ENCODE data around the gene KLHL3.

KLHL3 gene

GRCh38 chr5:137743031-137743640 lies 7.2 kb upstream of the KLHL3 start:
- peak; percentile 39 to 48 for DNase-seq

GRCh38 chr5:137741718-137742117 lies 5.8 kb upstream of the KLHL3 start:
- no peak for DNase-seq

- no peak for DNase-seq
These were observed 3.8 kb upstream of the KLHL3 start for GRCh38 chr5:137739737-137740136.

- no peak for DNase-seq
These were observed 3.1 kb upstream of the KLHL3 start for GRCh38 chr5:137738947-137739346.

DNA sequence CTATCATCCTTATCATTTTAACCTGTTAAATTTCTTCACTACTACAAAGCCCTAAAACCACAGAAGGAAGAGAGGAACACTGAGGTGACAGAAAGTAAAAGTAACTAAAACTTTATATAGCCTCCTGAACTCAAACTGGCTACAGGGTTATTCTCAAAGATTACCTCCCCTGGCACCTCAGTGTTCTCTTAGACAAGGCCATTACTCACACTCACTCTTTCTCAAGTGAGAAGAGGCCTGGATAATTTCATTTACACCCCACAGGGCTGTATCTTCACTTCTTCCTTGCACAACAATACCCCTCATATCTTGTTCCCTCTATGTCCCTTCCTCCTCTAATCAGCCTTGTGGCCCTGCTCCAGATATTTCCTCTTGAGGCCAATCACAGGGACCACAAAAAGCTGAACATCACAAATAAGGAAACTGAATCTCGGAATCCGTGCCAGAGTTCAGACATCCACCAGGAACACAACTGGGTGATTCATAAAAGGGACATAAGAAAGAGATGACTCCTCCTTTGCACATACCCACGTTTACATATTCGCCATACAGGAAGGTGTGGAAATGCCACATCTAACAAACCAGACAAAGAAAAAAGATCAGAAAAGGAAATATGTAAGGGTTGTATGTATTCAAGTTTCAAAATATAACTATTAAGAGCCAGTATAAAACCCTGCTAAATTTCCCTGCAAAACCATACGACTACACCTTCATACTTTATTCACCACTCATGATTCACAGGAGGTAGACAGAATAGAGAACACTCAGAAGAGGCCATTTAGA lies 1.7 kb upstream of the KLHL3 start:
- DNase-seq: peak; percentile 21 to 39

- DNase-seq: no peak
These were observed 607 bp upstream of the KLHL3 start for GRCh38 chr5:137736496-137736895.

GRCh38 chr5:137734962-137735554 lies 831 bp downstream of the KLHL3 start:
- peak; percentile 27 to 30 for DNase-seq

DNA sequence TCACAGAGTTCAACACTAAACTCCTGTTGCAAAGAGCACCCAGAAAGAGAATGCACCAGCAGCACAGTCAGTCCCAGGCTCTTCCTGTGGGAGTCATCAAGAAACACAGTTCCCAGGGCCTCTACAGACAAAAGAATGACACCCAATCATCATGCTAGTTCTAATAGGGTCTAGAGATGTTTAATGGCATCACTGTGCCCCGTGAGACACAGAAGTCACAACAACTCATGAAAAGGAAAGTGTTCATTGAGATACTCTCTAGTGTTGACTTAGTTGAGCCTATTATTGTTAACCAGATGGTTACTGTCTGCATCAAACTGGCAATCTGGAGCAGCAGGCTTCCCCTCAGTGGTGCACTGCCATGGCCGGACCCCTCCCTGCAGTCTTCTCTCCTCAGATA lies 1.6 kb downstream of the KLHL3 start:
- no peak for DNase-seq

- DNase-seq: no peak
These were observed 2.0 kb downstream of the KLHL3 start for GRCh38 chr5:137733922-137734321.

DNA sequence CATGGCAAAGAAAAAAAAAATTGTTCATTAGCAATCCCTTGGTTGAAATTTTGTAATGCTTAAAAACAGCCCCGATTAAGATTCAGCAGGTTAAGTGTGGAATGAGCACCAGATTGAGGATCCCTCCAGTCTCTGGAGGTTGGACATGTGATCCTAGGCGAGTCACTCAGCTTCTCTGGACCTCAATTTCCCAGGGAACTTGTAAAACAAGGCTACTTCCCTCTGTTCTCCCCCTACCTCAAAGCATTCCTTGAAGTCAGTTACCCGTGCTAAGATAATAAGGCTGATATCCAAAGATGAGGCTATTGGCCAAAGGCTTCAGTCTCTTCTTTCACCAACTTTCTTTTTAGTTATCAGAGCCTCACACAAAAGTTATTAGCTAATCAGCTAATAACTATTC lies 2.9 kb downstream of the KLHL3 start:
- DNase-seq: no peak

- DNase-seq: no peak
These were observed 4.7 kb downstream of the KLHL3 start for GRCh38 chr5:137731176-137731575.

DNA sequence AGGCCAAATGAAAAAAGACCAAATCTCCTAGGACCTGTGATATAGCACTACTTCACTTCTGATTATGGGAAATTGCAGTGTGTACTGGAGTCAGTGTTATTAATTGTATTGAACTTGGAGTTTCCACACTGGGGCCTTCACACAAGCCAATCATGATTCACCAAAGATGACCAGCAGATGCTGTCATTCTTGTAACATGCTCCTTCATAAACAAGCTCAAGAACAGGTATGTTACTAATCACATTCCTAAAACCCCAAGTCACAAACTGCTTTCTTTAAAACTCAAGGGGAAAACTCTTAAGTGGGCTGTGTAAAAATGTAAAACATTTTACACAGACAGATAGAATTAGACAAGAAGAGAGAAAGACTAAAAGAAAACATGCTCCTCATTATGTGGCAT lies 5.6 kb downstream of the KLHL3 start:
- no peak for DNase-seq

DNA sequence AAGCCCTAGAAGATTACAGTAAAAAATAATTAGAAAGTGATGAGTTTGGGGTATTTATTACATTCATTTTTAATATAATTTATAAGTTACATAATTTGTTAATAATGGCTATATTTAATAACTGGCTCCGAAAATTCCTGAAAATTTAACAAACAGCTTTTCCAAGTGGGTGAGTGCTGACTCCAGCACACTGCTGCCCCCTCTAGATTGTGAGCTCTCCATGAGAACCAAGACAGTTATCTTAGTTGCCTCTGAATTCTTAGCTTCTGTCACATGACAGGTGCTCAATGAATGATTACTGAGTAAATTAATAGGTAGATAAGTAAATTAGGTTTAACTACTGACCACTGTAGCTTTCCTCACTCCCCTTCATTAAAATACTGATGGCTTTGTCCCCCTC lies 7.8 kb downstream of the KLHL3 start:
- no peak for DNase-seq

DNA sequence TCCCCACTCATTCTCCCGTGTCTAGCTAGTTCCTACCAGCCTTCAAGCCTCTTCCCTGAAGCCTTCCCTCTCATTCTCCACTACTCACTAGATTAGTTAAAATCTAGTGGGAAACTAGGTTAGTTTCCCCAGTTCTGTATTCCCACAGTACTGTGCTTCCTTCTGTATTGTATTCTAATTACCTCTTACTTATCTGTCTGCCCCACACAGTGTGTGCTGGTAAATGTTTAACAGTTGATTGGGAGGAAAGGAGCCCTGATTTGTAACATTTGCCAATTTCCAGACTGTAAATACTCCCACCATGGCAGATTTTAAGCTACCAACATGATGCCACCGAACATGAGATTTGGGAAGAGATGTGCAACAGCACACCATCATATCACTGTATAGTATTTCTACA lies 8.3 kb downstream of the KLHL3 start:
- no peak for DNase-seq

GRCh38 chr5:137724251-137724650 lies 11.6 kb downstream of the KLHL3 start:
- no peak for DNase-seq

DNA sequence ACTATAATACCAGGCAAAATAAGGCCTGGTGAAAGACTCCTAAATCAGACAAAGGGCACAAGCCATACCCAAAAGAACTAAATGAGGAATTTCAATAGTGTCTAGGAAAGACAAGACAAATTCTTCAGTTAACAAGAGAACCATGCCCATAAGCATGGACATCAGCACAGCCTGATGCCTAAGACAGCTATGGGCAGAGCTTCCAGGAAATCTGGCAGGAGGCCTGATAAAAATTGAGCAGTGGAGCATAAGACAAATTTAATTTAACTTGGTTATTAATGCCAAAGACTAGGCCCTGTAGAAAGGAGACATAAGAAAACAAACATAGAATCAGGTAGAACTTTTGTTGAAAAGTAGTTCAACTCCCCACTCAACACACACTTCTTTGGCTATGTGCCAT lies 17.3 kb downstream of the KLHL3 start:
- DNase-seq: no peak

GRCh38 chr5:137716337-137716736 lies 19.6 kb downstream of the KLHL3 start:
- DNase-seq: no peak

- no peak for DNase-seq
These were observed 20.4 kb downstream of the KLHL3 start for GRCh38 chr5:137715456-137715855.

DNA sequence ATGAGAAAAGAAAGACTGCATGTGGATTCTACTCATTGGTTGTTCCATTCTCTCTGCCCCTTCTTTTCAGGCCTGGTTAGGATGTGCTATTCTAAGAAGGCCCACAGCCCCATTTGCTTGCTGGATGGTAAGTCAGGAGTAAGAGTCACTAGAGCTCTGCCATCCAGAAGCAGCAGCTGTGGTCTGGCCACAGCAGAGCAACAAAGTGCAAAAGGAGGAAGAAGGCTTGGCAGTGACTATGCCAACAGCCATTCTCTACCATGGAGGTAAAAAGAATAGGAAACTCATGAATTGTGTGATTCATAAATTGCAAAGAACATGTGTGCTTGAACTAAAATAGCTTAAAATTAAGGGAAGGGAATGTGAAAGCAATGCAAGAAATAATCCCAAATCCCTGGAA lies 20.9 kb downstream of the KLHL3 start:
- DNase-seq: no peak

DNA sequence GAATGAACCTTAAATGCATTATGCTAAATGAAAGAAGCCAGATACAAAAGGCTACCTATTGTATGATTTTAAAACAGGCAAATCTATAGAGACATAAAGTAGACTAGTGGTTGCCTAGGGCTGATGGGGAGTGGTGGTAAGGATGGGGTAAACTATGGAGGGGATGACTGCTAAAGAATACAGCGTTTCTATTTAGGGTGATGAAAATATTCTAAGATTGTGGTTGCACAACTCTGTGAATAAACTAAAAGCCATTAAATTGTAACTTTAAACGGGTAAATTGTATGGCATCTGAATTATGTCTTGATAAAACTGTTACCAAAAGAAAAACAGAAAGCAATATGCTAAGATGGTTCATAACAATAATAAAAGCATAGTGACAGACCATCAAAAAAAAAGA lies 21.4 kb downstream of the KLHL3 start:
- DNase-seq: no peak

- no peak for DNase-seq
These were observed 23.7 kb downstream of the KLHL3 start for GRCh38 chr5:137712139-137712667.

DNA sequence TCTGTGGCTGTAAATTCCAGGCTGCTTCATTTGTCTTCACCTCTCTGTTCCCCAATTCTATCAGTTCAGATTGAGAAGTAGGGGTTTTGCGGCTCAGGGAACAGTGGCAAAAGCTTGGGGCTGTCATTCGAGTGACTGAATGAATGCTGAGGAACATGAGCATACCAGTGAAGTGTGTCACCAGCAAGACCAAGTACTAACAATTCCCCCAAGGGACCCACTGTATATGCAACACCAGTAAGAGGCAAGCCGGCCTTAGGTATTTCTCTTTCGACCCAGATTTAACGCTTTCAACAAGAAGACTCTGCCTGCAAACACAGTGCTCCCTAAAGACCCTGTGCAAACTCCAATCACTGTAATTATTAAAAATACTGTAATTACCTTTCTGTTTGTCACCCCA lies 25.8 kb downstream of the KLHL3 start:
- DNase-seq: no peak

DNA sequence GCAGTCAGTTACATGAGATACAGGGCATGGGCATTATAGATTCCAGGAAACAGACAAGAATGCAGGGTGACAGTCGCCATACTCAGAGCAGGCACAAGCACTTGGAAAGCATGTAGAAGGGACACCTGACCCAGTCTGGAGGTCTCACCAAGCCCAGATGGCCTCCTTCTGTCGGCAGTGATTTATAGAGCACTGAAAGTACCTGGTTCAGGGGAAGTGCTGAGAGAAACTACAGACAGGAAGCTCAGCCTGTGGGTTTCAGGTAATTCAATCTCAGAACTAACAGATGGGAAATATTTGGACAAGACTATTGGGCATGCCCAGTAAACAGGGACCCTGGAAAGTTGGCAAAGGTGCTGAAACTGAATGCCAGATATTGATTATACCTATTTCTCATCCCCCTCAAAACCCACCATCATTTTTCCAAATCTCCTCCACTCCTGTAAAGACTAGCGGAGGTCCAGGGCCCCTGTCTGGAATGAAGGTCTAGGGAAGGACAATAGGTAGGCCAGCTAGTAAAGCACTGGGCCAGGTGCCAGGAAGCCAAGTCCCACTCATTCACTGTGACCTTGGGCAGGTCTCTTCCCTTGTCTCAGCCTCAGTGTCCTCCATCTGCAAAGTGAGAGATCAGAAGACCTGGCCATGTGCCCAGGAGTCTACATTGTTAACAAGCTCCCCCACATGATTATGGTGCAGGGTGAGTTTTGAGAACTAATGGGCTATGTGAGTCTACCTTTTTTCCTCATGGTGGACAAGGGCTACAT lies 26.9 kb downstream of the KLHL3 start:
- DNase-seq: no peak

Data from activated CD4-positive, alpha-beta T cell treated with anti-CD3 and anti-CD28 coated beads, Interleukin-2, amount 50 U/mL, for 48 hours (primary cell).